Neural progenitor cell (in vitro differentiated cells): ENCODE data around the gene ARHGAP42.

Source experiments
- CTCF ChIP-seq: fragments of 200-600 bp; sonication (generic); IDR thresholded peaks from 2 replicates; pipeline ENCODE4 v1.5.1; 2017; ENCODE audit warnings: antibody characterized with exemption, mild to moderate bottlenecking
- EZH2 ChIP-seq: fragments of 200-600 bp; sonication (generic); IDR thresholded peaks from 2 replicates; pipeline ENCODE4 v1.6.1; 2017; ENCODE audit warnings: antibody characterized with exemption, mild to moderate bottlenecking, moderate library complexity

- TF ChIP-seq CTCF (no peak), EZH2 (no peak)
Observed at GRCh38 chr11:100857236-100858005, 170.3 kb downstream of the ARHGAP42 start.
